H9 (cell line): ENCODE data around the gene TBC1D22A. TPM values are rescaled to one million over a fixed set of nuclear protein-coding genes. Genes with fewer than 3 reads are reported as not detected.

Source experiments
- DNase-seq: peaks from one replicate; pipeline ENCODE4 v3.0.0-alpha.2; 2017
- H2AFZ ChIP-seq: one replicate; pipeline ENCODE4 v1.6.1; 2013; ENCODE audit warnings: mild to moderate bottlenecking, low read length, control low read depth, moderate library complexity
- H2AK5ac ChIP-seq: 2 replicates; pipeline ENCODE4 v1.6.1; 2013; ENCODE audit warnings: low read length, control low read depth, mixed read lengths; ENCODE audit not compliant: insufficient read length
- H2BK120ac ChIP-seq: one replicate; pipeline ENCODE4 v1.6.1; 2013; ENCODE audit warnings: low read depth, mild to moderate bottlenecking, low read length, control low read depth, inconsistent platforms; ENCODE audit not compliant: poor library complexity, severe bottlenecking
- H2BK12ac ChIP-seq: 2 replicates; pipeline ENCODE4 v1.6.1; 2013; ENCODE audit warnings: low read length, control low read depth, mixed read lengths, low read depth; ENCODE audit not compliant: insufficient read length
- H2BK15ac ChIP-seq: 2 replicates; pipeline ENCODE4 v1.6.1; 2013; ENCODE audit warnings: low read depth, low read length, control low read depth
- H2BK20ac ChIP-seq: one replicate; pipeline ENCODE4 v1.6.1; 2013; ENCODE audit warnings: low read depth, mild to moderate bottlenecking, low read length, control low read depth, inconsistent platforms; ENCODE audit not compliant: poor library complexity, severe bottlenecking
- H2BK5ac ChIP-seq: 2 replicates; pipeline ENCODE4 v1.6.1; 2013; ENCODE audit warnings: low read length, control low read depth, mixed read lengths; ENCODE audit not compliant: insufficient read length
- H3K14ac ChIP-seq: 2 replicates; pipeline ENCODE4 v1.6.1; 2013; ENCODE audit warnings: low read length, control low read depth; ENCODE audit not compliant: insufficient read depth
- H3K18ac ChIP-seq: 2 replicates; pipeline ENCODE4 v1.6.1; 2013; ENCODE audit warnings: low read depth, mild to moderate bottlenecking, mixed read lengths, low read length, control low read depth; ENCODE audit not compliant: insufficient read length
- H3K23ac ChIP-seq: 2 replicates; pipeline ENCODE4 v1.6.1; 2013; ENCODE audit warnings: low read length, control low read depth, mixed read lengths, low read depth; ENCODE audit not compliant: insufficient read length
- H3K23me2 ChIP-seq: 2 replicates; pipeline ENCODE4 v1.6.1; 2013; ENCODE audit warnings: low read depth, mild to moderate bottlenecking, mixed read lengths, low read length, control low read depth; ENCODE audit not compliant: insufficient read length, poor library complexity, severe bottlenecking
- H3K27ac ChIP-seq: 2 replicates; pipeline ENCODE4 v1.5.1; 2013; ENCODE audit warnings: low read length, control low read depth, mixed read lengths, low read depth; ENCODE audit not compliant: insufficient read length
- H3K27me3 ChIP-seq: 2 replicates; pipeline ENCODE4 v1.6.1; 2013; ENCODE audit warnings: low read length, control low read depth, inconsistent platforms; ENCODE audit not compliant: insufficient read depth
- H3K4ac ChIP-seq: 2 replicates; pipeline ENCODE4 v1.6.1; 2013; ENCODE audit warnings: low read depth, mild to moderate bottlenecking, control low read depth, inconsistent platforms, low read length, moderate library complexity
- H3K4me1 ChIP-seq: 2 replicates; pipeline ENCODE4 v1.6.1; 2013; ENCODE audit warnings: low read length, control low read depth, inconsistent platforms; ENCODE audit not compliant: insufficient read depth
- H3K4me2 ChIP-seq: 2 replicates; pipeline ENCODE4 v1.6.1; 2013; ENCODE audit warnings: low read length, control low read depth, mixed read lengths; ENCODE audit not compliant: insufficient read length, insufficient read depth
- H3K56ac ChIP-seq: 2 replicates; pipeline ENCODE4 v1.6.1; 2013; ENCODE audit warnings: low read depth, mild to moderate bottlenecking, mixed read lengths, low read length, control low read depth; ENCODE audit not compliant: insufficient read length
- H3K79me1 ChIP-seq: 2 replicates; pipeline ENCODE4 v1.6.1; 2013; ENCODE audit warnings: low read depth, mild to moderate bottlenecking, moderate library complexity, low read length, control low read depth, inconsistent platforms; ENCODE audit not compliant: insufficient read depth, poor library complexity, severe bottlenecking
- H3K79me2 ChIP-seq: 2 replicates; pipeline ENCODE4 v1.6.1; 2013; ENCODE audit warnings: low read length, control low read depth, inconsistent platforms; ENCODE audit not compliant: insufficient read depth
- H3K9ac ChIP-seq: 2 replicates; pipeline ENCODE4 v1.6.1; 2013; ENCODE audit warnings: low read length, control low read depth, mixed read lengths; ENCODE audit not compliant: insufficient read length; ENCODE audit errors: extremely low read depth
- H3K9me3 ChIP-seq: one replicate; pipeline ENCODE4 v1.6.1; 2013; ENCODE audit warnings: low read depth, low read length, inconsistent platforms; ENCODE audit not compliant: control insufficient read depth
- H3T11ph ChIP-seq: one replicate; pipeline ENCODE4 v1.6.1; 2013; ENCODE audit warnings: mild to moderate bottlenecking, low read length, control low read depth, inconsistent platforms
- H4K20me1 ChIP-seq: one replicate; pipeline ENCODE4 v1.6.1; 2013; ENCODE audit not compliant: control insufficient read depth, insufficient read length, insufficient read depth
- H4K5ac ChIP-seq: 2 replicates; pipeline ENCODE4 v1.6.1; 2013; ENCODE audit warnings: low read depth, mild to moderate bottlenecking, mixed read lengths, low read length, control low read depth; ENCODE audit not compliant: insufficient read length
- H4K8ac ChIP-seq: replicated peaks from 2 replicates; pipeline ENCODE4 v1.6.1; 2013; ENCODE audit warnings: low read length, control low read depth, mixed read lengths, low read depth; ENCODE audit not compliant: insufficient read length
- H4K91ac ChIP-seq: 2 replicates; pipeline ENCODE4 v1.6.1; 2013; ENCODE audit warnings: low read depth, mild to moderate bottlenecking, moderate library complexity, mixed read lengths, low read length, control low read depth; ENCODE audit not compliant: insufficient read length
- H3K27ac Mint-ChIP-seq, 3 experiments: 2 replicates in 2 of 3; 3 replicates in 1 of 3; pipeline ENCODE4 v1.8.0; 2020 to 2021; ENCODE audit warnings: mixed read lengths in 3 of 3, mild to moderate bottlenecking in 1 of 3, moderate library complexity in 1 of 3
- H3K27me3 Mint-ChIP-seq: 2 replicates; pipeline ENCODE4 v1.8.0; 2021; ENCODE audit warnings: low read depth, mild to moderate bottlenecking, moderate library complexity, mixed read lengths
- H3K36me3 Mint-ChIP-seq, 3 experiments: 2 replicates in 2 of 3; 3 replicates in 1 of 3; pipeline ENCODE4 v1.8.0; 2020 to 2021; ENCODE audit warnings: low read depth in 3 of 3, mixed read lengths in 3 of 3; ENCODE audit not compliant: insufficient read depth in 1 of 3
- H3K4me1 Mint-ChIP-seq, 2 experiments: 2 replicates each; pipeline ENCODE4 v1.8.0; 2020; ENCODE audit warnings: mixed read lengths in 2 of 2
- H3K4me3 Mint-ChIP-seq, 2 experiments: 2 replicates in 1 of 2; 3 replicates in 1 of 2; pipeline ENCODE4 v1.8.0; 2020 to 2021; ENCODE audit warnings: mild to moderate bottlenecking in 2 of 2, mixed read lengths in 2 of 2, moderate library complexity in 1 of 2
- H3K9me3 Mint-ChIP-seq, 2 experiments: 2 replicates in 1 of 2; 3 replicates in 1 of 2; pipeline ENCODE4 v1.8.0; 2020; ENCODE audit warnings: mild to moderate bottlenecking in 2 of 2, mixed read lengths in 2 of 2, moderate library complexity in 1 of 2
- CTCF ChIP-seq: fragments of 200-600 bp; sonication (generic); conservative IDR thresholded peaks from 3 replicates; pipeline ENCODE4 v1.8.0; 2021; ENCODE audit warnings: antibody characterized with exemption, mild to moderate bottlenecking
- WGBS: extraction: QIAGEN DNeasy Blood & Tissue Kit; methylation state at CpG from one replicate; pipeline ENCODE4 v1.1.7; 2013; ENCODE audit warnings: missing lambda C conversion rate, low lambda C conversion rate, mixed read lengths; ENCODE audit not compliant: insufficient read length; ENCODE audit errors: extremely low coverage; 5-methylcytosine and 5-hydroxymethylcytosine counted together
- total RNA-seq: library from RNA; stranded (reverse); gene quantifications from 2 replicates; pipeline ENCODE4 v1.2.1, GENCODE V29; 2021

The TBC1D22A gene
- total RNA-seq, 1 experiment from 2014 or later: 20.8 TPM

GRCh38 chr22:46964773-46965550 is 202.5 kb downstream of the TBC1D22A start:
- Histone ChIP-seq H2BK120ac (no peak overlapping the region), H3T11ph (no peak overlapping the region), H3K56ac (no peak overlapping the region), H4K20me1 (no peaks in the 10 kb centered on the region), H4K8ac (no peak overlapping the region), H3K79me1 (no peaks in the 10 kb centered on the region), H3K9me3 (no peaks in the 10 kb centered on the region), H3K14ac (no peak overlapping the region; the same call in 1 of the 2 replicates), H3K18ac (no peak overlapping the region), H3K23ac (no peak overlapping the region), H3K23me2 (no peaks in the 10 kb centered on the region), H2BK15ac (no peak overlapping the region), H2BK12ac (no peak overlapping the region), H2BK20ac (no peak overlapping the region), H3K4me2 (no peak overlapping the region), H2BK5ac (no peak overlapping the region), H3K27ac (no peak overlapping the region), H2AK5ac (no peak overlapping the region), H3K4me1 (no peaks in the 10 kb centered on the region), H4K91ac (no peak overlapping the region), H3K79me2 (no peaks in the 10 kb centered on the region), H3K4ac (no peak overlapping the region), H4K5ac (no peak overlapping the region), H3K9ac (no peak overlapping the region), H3K27me3 (no peaks in the 10 kb centered on the region), H2AFZ (no peak overlapping the region)
- Mint-ChIP-seq H3K36me3 (no peaks in the 10 kb centered on the region), H3K27ac (peak overlapping the region in 2 of 3 experiments; percentile 31 to 70; a peak in 3 of 7 replicates), H3K4me3 (no peak overlapping the region), H3K9me3 (no peaks in the 10 kb centered on the region), H3K27me3 (no peaks in the 10 kb centered on the region), H3K4me1 (peaks cover 18 to 33% of the 10 kb centered on the region in 2 experiments)
- DNase-seq: no peak
- WGBS: no CpG with 5 or more reads among the region's 31 CpGs
- TF ChIP-seq CTCF: peak; percentile 50
